ENCODE data around the gene TENM3.

DNA sequence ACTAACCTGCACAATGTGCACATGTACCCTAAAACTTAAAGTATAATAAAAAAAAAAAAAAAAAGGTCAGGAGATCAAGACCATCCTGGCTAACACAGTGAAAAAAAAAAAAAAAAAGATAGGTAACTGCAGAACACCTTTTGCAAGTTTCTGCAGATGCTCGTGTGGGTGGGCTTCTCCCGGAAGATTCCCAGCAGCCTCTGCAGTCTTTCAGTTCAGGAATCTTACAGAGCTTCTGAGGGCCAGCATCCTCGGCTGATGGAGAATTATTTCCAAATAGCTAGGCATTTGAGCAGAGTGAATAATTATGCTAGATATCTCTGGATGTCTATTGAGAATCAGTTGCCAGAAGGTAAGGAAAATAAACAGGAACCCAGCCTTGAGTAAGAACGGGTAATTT, 373.3 kb downstream of the TENM3 start:
- TF ChIP-seq, protein P1, sequence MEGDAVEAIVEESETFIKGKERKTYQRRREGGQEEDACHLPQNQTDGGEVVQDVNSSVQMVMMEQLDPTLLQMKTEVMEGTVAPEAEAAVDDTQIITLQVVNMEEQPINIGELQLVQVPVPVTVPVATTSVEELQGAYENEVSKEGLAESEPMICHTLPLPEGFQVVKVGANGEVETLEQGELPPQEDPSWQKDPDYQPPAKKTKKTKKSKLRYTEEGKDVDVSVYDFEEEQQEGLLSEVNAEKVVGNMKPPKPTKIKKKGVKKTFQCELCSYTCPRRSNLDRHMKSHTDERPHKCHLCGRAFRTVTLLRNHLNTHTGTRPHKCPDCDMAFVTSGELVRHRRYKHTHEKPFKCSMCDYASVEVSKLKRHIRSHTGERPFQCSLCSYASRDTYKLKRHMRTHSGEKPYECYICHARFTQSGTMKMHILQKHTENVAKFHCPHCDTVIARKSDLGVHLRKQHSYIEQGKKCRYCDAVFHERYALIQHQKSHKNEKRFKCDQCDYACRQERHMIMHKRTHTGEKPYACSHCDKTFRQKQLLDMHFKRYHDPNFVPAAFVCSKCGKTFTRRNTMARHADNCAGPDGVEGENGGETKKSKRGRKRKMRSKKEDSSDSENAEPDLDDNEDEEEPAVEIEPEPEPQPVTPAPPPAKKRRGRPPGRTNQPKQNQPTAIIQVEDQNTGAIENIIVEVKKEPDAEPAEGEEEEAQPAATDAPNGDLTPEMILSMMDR (IDR thresholded peaks at IDR 0.05), result no peak
- no peak for TF ChIP-seq POLR2A (IDR thresholded peaks at IDR 0.05)

All from esophagus squamous epithelium (tissue), 4 donors.